A673 (cell line): Measurements from ENCODE around the gene TDG.

Experiments
- CTCF ChIP-seq: fragments of 300-800, 200-600 bp; sonication (generic); conservative IDR thresholded peaks from 2 replicates; pipeline ENCODE4 v1.5.1; 2017; ENCODE audit warnings: low read depth, mild to moderate bottlenecking, antibody characterized with exemption, low read length, moderate library complexity, mixed read lengths
- EZH2 ChIP-seq: fragments of 200-600 bp; sonication (generic); IDR thresholded peaks from 2 replicates; pipeline ENCODE4 v1.6.1; 2017; ENCODE audit warnings: borderline replicate concordance, low read depth, mild to moderate bottlenecking, mixed read lengths, antibody characterized with exemption, low read length; ENCODE audit not compliant: poor library complexity, severe bottlenecking

- no peak for TF ChIP-seq CTCF
- TF ChIP-seq EZH2, result no peak
Measured at GRCh38 chr12:104010121-104010520, 44.4 kb downstream of the TDG start.
